Suppressor macrophage treated with lipopolysaccharide for 4 hours (primary cell): ENCODE results near the gene SIMC1.

Source experiments
- DNase-seq: peaks from one replicate; pipeline ENCODE4 v3.0.0-alpha.2; 2020

The SIMC1 gene

GRCh38 chr5:176317534-176318374, 79.5 kb downstream of the SIMC1 start:
- no peak for DNase-seq

- DNase-seq: no peak
Observed at GRCh38 chr5:176319827-176320554, 81.8 kb downstream of the SIMC1 start.

- DNase-seq: no peak
Observed at GRCh38 chr5:176320577-176320976, 82.4 kb downstream of the SIMC1 start.

GRCh38 chr5:176334031-176334770, 96.0 kb downstream of the SIMC1 start:
- DNase-seq: no peak

- DNase-seq: no peak
Observed at GRCh38 chr5:176337913-176338312, 99.7 kb downstream of the SIMC1 start.

GRCh38 chr5:176339304-176339703, 101.1 kb downstream of the SIMC1 start:
- DNase-seq: no peak

GRCh38 chr5:176341325-176342157, 103.3 kb downstream of the SIMC1 start:
- DNase-seq: no peak

- DNase-seq: no peak
Observed at GRCh38 chr5:176342158-176342483, 103.9 kb downstream of the SIMC1 start.

- DNase-seq: no peak
Observed at GRCh38 chr5:176342766-176343458, 104.7 kb downstream of the SIMC1 start.

- no peak for DNase-seq
Observed at GRCh38 chr5:176350416-176350815, 112.2 kb downstream of the SIMC1 start.

GRCh38 chr5:176352116-176352878, 114.1 kb downstream of the SIMC1 start:
- no peak for DNase-seq

GRCh38 chr5:176353533-176353932, 115.3 kb downstream of the SIMC1 start:
- no peak for DNase-seq

GRCh38 chr5:176355400-176356178, 117.4 kb downstream of the SIMC1 start:
- DNase-seq: no peak

GRCh38 chr5:176356179-176356566, 117.9 kb downstream of the SIMC1 start:
- DNase-seq: no peak

- no peak for DNase-seq
Observed at GRCh38 chr5:176359658-176360057, 121.4 kb downstream of the SIMC1 start.

- DNase-seq: peak; percentile 17
Observed at GRCh38 chr5:176360894-176361436, 122.7 kb downstream of the SIMC1 start.

GRCh38 chr5:176361437-176362232, 123.4 kb downstream of the SIMC1 start, which contains the start of gene KIAA1191:
TSS of gene KIAA1191 (minus strand) at chr5:176361764. CDS start at chr5:176359508, 2,256 bp downstream.
- DNase-seq: peak; percentile 94

- DNase-seq: no peak
Observed at GRCh38 chr5:176362233-176362490, 123.9 kb downstream of the SIMC1 start.

- no peak for DNase-seq
Observed at GRCh38 chr5:176364765-176365350, 126.6 kb downstream of the SIMC1 start.
